HG03060 (cell line): Measurements from ENCODE around the gene VWA2.
A peak's percentile ranks its signal among the peaks of the same experiment; 100 is the strongest.

Experiments used
- ATAC-seq: cut with Tn5 transposase; IDR thresholded peaks from one replicate; pipeline ENCODE4 v1.9.1; 2021; ENCODE audit warnings: low read depth, moderate number of reproducible peaks; ENCODE audit not compliant: unreplicated experiment

Gene VWA2, protein sequence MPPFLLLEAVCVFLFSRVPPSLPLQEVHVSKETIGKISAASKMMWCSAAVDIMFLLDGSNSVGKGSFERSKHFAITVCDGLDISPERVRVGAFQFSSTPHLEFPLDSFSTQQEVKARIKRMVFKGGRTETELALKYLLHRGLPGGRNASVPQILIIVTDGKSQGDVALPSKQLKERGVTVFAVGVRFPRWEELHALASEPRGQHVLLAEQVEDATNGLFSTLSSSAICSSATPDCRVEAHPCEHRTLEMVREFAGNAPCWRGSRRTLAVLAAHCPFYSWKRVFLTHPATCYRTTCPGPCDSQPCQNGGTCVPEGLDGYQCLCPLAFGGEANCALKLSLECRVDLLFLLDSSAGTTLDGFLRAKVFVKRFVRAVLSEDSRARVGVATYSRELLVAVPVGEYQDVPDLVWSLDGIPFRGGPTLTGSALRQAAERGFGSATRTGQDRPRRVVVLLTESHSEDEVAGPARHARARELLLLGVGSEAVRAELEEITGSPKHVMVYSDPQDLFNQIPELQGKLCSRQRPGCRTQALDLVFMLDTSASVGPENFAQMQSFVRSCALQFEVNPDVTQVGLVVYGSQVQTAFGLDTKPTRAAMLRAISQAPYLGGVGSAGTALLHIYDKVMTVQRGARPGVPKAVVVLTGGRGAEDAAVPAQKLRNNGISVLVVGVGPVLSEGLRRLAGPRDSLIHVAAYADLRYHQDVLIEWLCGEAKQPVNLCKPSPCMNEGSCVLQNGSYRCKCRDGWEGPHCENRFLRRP

DNA sequence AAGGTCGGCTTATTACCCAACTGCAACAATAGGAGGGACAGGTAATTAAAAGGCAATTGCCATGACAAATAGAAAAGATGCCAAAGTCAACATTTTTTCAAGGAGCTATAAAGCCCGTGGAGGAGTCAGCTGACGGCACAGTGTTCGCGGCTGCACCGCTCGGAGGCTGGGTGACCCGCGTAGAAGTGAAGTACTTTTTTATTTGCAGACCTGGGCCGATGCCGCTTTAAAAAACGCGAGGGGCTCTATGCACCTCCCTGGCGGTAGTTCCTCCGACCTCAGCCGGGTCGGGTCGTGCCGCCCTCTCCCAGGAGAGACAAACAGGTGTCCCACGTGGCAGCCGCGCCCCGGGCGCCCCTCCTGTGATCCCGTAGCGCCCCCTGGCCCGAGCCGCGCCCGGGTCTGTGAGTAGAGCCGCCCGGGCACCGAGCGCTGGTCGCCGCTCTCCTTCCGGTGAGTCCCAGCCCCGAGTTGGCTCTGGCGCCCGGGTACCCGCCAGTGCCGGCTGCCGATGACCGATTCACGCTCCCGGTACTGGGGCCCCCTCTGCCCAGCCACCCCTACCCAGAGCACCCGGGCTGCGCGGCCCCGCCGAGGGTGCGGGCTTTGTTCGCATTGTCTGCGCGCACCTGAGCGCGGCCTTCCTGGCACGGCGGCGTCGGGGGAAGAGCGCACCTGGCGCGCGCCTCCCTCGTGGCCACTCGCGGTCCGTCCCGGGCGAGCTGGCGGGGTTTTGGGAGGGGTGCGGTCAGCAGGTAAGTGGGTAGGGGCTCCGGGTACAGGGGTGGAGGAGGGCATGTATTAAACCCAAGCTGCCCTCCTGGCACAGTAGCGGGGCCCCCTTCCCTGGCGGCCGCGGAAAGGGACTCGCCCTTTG, at the start of gene VWA2:
Gene VWA2 (plus strand): TSS at position 138 of the 877 bp plus-strand sequence. CDS start 9,460 bp downstream, outside the sequence.
- no peak for ATAC-seq

DNA sequence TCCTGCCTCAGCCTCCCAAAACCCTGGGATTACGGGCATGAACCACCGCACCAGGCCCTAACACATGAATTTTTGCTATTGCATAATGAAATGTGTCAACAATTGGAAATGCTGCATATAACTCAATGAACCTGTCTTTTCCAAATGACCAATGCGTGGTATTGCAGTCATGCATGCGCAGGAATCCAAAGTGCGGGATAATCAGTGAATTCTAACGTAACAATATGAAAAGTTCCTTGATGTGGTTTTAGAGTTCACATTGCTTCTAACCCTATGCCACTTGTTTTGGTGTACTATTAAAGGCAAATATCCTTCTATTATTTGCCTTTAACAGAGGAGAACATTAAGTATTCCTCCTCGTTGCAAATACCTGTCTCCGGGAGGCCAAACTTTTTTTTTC, 49.4 kb upstream of the VWA2 start:
- no peak for ATAC-seq

DNA sequence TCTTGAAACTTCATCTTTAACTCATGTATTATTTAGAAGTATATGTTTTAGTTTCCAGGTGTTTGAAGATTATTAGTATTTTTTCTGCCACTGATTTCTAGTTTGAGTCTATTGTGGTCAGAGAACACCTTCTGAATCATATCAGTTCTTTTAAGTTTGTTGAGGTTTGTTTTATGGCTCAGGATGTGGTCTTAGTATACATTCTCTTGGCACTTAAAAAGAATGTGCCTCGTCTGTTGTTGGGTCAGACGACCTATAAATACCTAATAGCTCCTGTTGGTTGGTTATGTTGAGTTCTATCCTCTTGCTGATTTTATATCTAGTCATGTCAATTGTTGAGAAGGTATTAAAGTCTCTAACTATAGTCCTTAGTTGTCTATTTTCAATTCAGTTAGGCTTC, 44.0 kb upstream of the VWA2 start:
- peak; percentile 85 for ATAC-seq

DNA sequence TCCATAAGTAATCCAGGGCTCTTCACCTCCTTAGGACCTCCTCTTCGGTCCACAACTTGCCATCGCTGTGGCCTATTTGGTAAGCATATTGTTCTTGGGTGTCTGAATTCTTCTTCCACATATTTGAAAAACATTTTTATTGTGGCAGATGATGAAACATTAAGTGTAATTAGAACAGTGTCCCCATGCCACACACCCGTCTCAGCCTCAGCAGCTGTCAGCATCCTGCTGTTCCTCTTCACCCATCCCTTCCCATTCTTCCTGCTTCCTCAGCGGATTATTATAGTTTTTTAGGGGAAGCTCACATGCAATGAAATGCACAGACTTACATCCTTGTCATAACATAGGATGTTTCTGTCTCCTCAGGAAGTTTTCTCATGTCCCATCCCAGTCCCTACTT, 39.8 kb upstream of the VWA2 start:
- no peak for ATAC-seq

DNA sequence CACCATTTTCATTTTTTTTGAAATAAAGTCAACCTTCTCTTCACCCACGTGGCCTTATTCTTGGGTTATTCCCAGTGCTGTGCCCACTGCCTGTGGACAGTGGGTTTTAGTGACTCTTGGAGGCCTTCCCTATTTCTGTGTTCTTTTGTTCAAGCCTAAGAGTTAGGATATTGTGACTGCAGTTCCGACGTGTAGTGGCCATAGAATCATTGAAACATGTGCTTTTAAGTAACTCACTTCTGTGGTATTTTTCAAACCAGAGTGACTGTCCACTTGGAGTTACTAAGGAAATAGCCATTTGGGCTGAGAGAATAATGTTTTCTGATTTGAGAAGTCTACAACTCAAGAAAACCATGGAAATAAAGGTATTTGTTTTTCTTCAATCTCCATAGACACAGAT, 36.2 kb upstream of the VWA2 start:
- ATAC-seq: no peak

DNA sequence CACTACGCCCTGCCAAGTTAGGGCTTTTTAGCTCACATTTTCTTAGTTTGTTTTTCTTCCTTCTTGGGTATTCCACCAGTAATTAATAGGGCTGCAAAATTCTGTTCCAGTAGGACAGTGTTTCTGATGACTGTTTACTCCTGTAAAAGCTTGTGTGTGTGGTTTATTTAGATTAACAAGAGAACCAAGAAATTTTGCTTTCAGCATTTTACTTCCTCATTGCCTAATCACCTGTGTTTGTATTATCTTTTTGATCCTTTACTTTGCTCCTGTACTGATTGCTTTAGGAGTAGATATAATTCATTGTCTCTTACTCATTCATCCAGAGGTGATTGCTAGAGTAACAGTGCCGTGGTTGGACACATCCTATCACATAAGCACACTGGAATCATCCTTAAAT, 32.2 kb upstream of the VWA2 start:
- ATAC-seq: no peak

DNA sequence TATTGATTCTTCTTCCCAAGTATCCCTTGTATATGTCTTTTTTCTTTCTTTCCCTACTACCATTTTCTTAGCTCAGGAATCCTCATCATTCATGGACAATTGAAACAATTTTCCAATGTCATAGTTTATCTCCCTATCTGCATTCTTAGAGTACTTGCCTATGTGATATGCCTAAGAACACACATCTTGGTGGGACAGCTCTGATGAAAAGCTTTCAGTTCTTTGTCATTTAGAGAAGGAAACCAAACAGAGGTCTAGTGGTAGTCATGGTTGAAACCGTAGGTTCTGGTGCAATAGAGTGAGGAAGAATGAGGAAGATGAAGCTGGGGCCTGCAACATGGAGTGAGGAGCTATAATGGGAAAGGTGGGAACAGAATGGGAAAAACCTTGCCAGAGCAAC, 31.7 kb upstream of the VWA2 start:
- no peak for ATAC-seq

DNA sequence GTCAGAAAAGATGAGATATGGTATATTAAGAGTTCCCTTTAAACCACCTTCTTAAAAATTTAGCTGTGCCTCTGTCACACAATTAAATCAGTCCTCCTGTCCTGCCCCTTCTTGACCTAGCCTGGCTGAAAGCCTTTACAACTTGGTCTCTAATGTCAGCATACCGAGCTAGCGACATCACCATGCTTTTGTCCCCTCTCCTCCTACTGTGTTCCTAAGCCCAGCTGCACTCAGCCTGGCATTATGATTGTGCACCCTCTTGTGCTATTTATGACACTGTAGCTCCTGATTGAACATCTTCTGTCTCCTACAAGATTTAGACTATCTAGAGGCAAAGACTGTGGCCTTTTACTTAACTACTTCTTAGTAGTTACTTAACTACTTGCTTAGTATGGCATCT, 30.7 kb upstream of the VWA2 start:
- no peak for ATAC-seq

DNA sequence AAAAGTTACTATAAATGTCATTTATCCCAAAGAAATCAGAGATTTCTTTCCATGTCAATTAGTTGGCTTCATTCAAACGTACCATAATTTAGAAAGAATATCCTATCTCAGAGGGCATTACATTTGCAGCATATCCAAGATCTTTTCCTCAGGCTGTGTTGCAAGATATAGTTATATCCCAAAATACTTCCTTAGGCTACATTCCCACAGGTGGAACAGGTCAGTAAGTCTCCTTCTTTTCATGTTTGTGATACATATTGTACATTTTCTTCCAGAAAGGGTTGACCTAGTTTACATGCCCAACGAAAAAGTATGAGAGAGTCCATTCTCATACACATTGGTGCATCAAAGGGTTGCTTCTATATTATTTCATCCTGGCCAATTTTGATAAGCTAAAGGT, 26.9 kb upstream of the VWA2 start:
- ATAC-seq: no peak

DNA sequence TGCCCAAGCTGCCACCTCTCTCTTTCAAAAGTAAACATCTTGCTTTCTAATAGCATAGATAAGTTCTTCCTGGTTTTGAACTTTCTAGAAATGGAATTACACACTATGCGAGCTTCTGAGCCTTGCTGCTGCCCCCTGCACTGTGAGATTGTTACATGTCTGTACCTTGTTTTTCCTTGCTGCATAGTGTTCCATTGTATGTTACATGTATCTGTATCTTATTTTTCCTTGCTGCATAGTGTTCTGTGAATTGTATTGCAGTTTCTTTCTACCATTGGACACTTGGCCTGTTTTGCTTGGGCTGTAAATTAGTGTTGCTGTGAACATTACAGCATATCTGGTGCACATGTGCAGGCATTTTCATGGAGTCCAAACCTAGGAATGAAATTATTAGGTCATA, 24.0 kb upstream of the VWA2 start:
- ATAC-seq: no peak

DNA sequence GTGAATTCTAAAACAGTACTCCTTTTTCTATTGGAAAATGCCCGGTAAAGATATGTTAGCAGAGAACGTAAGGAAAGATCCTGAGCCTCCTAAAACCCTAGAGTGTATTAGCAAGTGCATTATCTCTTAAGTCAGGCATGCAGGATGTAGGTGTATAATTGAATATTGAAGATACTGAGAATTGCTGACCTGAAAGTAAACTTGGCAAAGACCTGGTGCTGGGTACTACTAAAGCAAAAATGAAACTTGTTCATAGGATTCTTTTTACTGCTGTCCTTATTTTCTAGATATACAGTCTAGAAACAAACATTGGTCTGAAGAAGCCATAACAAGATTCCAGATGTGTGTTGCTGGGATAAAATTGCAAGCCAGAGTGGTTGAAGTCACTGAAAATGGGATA, 18.8 kb upstream of the VWA2 start:
- no peak for ATAC-seq

DNA sequence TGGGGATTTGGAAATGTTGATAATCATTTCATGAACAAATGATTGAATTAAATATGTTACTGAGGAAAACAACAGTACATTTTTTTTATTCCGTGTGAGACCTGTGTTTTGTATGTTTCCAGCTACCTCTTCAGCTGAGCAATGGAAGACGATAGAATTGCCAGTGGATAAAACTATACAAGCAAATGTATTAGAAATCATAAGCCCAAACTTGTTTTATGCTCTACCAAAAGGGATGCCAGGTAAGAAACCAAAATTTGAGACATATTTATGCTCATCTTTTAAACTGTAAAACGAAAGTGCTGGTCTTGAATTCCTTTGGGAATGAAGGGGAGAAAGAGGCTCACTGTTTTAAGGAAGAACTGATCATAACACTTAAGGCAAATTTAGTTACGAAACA, 17.8 kb upstream of the VWA2 start:
- ATAC-seq: no peak

DNA sequence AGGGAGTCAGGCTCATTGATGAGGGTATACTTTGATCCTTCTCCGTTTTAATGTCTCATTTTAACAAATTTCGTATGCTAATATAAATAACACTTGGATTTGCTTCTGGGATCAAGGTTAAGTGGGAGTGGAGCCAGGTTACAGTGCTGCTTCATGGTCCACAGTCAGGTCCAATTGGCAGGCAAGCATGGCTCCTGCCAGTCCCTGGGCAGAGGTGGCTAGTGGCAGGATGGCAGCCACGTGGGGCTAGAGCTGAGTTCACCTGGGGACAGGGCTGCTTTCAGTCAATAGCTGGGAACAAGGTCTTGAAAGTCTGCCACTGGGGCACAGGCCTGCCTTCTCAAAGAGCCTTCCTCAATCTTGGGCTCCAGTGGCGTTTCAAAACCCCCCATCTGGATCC, 16.0 kb upstream of the VWA2 start:
- ATAC-seq: no peak

DNA sequence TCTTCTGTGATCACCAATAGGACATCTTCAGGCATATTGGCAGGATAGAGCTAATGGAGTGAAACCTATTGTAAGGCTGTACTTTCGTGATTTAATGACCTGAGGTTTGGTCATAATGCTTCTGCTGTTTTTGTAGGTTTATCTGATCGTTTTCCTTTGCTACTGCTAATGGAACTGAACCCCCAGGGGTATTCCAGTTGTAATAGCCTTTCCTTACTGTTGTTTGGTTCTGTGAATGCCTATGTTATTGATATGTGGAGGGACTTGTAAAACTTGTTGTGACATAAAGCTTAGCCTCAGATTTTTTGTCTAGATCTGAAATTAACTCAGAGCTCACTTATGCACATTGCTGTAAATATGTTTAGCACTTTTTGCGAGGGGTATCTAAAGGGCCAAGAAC, 10.9 kb upstream of the VWA2 start:
- ATAC-seq: no peak

DNA sequence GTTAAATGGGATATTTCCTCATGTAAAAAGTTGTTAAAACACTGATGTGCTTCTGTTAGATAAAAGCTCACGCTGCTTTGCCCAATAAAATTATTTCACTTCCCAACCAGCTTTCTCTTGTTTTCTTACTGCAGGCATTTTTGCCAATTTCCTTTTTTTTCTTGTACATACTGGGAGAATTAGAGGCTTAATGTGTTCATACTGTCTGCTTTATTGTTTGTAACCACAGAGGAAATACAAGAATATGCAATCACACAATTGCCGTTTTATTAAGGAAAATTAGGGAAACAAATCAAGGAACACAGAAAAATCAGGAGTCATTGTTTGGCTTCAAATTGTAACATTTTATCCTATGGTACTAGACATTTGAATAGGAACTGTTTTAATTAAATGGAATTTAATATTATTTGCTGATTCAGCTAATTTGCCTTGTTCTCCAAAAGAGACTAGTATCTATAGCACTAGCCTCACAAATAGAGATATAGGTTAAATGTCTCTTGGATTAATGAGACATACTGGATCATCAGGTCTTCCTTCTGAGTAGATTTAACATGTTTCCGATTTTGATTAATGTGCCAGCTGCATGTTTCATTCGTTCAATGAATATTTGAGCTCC, 6.4 kb upstream of the VWA2 start:
- ATAC-seq: no peak

DNA sequence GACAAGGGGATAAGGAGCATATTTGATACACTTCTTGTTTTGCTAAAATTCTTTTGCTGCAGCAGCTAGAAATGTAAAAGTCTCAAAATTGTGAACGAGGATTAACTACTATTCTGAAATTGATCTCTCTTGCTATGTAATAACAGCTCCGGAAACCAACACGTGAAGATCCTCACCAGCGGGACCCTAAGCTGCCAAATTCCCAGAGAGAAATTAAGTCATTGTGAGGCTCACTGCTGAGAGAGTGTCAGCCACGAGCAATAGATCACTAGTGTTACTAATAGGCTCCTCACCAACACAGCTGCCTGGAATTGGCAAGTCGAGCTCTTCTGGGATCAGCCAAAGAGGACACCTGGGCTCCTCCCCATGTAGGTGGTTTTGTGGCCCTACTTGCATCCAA, 5.6 kb upstream of the VWA2 start:
- no peak for ATAC-seq

DNA sequence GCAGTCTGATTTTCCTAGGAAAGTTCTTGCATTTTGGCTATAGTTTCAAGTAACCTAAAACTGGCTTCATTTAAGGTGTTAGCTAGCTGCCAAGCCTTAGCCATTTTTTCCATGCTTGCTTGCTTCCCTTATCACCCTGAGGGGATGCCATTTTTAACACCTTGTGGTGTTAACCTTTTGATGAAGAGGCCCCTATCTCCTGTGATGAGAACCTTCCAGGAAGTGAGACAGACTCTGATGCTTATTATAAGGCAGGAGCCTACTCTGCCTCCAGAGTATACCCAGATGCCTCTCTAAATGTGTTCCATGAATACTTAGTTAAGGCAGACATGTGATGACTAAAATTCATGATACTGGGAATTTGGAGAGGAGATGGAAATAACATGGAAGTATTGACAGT, 4.9 kb upstream of the VWA2 start:
- no peak for ATAC-seq

DNA sequence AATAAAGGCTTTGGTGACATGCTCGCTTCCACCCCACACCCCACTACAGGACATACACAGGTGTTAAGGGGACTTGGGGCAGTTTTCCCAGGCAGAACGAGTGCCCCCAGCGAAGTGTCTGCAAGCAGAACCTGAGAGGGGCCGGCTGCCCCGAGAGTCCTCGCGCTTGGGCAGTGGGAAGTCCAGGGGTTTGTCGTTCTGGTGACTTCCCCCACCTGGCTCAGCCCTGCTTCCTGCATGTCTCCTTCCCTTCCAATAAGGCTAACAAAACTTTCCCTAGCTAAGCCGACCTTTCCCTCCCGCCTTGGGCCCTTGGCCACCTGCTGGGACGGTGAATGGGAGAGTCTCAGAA, 916 bp downstream of the VWA2 start:
- no peak for ATAC-seq

DNA sequence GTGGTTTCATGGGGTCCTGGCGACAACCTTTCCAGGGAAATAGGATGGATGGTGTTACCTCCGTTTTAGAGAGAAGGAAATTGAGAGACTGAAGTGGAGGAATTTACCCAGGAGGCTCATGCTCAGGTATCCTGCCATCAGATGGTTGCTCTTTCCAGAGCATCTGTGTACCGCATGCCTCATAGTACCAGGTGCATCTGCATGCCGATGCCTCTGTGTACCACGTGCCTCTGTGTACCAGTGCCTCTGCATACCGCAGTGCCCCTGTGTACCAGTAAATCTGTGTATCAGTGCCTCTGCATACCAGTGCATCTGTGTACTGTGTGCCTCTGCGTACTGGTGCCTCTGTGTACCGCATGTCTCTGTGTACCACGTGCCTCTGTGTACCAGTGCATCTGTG, 3.2 kb downstream of the VWA2 start:
- no peak for ATAC-seq

DNA sequence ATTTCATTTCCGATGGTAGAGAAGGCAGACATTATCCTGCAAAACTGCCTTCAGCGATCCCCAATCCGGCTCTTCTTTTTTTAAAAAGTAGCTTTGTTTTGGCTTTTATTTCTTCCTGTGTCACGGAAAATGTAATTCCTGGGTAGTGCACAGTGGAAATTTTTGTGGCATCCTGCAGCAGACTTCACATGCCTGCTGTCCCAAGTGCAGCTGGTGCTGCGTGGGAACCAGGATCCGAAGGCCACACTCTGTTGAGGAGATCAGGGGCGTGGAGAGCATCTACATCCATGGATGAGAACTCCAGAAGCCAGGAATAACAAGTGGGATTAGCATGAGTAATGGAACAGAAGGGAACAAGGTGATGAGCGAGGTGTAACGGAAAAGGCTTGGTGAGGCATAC, 4.6 kb downstream of the VWA2 start:
- ATAC-seq: no peak

DNA sequence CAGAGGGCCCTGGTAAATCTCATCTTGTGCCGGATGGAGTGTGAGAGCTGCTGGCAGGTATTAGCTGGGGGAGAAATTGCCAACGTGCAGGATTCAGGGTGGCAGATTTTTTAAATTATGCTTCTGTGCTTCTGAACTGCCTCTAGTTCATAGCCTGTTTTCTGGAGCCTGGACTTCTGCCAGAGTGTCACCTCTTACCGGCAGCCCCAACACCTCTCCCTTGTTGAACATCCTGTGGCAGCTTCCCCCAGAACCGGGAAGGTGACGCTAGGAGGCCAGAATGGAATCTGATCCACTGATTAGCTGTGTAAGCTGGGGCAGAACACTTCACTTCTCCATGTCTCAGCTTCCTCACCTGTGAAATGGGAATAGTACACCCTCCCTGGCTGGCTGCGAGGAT, 5.1 kb downstream of the VWA2 start:
- ATAC-seq: no peak
